IPS DF 4.7 (cell line): ENCODE data around the gene NXN.

Experiments used
- DNase-seq: peaks from one replicate; pipeline ENCODE4 v3.0.0-alpha.2; 2013; ENCODE audit warnings: low spot score; ENCODE audit errors: extremely low read depth

Gene NXN

GRCh38 chr17:979539-980405, at the start of gene NXN:
Gene NXN (minus strand): TSS chr17:979776.
- DNase-seq = no peak

DNA sequence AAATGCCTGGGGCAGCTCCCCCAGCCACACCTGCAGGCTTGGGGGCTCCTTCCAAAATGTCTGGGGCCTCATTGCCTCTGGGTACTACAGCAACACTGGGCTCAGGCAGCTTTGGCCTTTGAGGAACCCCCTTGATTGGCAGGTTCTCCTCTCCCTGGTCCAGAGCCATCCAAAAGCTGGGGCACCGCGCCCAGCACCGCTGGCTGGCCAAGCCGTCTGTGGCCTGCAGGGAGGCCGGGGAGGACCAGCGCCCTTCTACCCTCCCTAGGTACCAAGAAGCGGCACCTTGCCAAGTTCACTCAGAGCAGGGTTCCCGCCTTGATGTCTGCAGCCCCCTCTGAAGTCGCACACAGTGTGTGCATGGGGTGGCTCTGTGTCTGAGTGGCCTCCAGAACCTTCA, 47.5 kb upstream of the NXN start:
- DNase-seq = no peak

DNA sequence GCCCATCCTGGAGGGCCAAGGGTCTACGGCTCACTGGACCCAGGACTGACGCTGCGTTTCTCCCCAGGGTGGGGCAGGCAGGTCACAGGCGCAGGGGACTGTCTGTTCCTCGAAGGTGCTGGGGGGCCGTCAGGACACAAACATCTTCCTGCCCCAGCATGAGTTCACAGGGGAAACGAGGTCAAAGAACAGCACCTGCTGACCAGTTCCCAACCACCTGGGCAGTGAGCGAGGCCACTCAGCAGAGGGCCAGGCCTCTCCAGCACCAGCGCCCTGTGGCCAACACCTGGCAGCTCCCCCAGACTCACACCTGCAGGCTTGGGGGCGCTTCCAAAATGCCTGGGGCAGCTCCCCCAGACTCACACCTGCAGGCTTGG, 47.0 kb upstream of the NXN start:
- no peak for DNase-seq

DNA sequence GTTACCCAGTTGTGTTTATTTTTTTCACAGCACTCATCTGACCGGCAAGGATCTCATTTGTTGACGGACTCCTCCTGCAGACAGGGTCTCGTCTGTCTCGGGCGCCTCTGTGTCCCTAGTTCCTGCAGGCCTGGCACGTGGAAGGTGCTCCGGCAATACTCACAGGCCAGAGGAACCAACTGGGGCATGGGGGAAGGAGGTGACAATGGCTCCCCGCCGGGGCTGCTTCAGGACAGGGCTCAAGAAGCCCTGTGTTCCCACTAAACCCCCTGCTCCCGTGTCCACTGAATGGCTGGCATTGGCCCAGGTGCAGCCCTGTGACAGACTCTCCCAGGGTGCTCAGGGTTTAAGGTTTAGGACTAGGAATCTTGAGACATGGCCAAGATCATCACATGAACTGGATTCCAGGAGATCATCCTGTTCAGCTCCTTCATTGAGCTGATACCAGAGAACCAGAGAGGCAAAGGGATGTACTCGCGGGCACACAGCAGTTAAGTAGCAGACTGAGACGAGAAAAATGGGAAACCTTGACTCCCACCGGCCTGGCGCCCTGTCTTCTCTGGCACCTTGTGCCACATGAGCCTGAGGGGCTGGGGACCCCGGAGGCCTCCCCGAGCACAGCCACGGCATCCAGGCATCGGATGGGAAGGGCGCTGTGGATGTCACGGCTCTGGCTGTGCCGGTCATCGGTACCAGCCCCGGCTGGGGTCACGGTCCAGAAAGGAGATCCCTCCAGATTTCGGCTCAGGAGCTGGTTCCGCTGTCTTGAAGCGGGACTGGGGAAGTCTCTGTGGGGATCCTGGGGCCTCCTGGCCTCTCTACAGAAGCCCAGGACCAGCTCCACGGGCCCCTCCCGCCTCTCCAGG, 46.4 kb upstream of the NXN start:
- no peak for DNase-seq

DNA sequence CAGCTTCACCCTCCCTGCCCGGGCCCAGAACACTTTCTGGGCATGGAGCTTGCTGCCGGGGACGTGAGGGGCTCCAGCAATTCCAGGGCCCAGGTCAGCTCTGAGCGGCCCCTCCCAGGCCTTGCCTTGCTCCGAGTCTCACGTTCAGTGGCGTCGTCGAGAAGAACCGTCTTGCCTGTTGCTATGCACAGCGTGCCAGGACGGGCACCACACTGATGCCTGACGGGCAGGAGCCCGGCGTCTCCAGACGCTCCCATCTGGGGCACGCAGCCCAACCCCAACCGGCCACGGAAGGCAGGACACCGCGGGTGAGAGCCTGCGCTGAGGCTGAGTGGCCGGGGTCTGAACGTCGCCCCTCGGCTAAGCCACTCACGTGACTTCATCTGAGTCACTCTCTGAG, 44.5 kb upstream of the NXN start:
- no peak for DNase-seq

DNA sequence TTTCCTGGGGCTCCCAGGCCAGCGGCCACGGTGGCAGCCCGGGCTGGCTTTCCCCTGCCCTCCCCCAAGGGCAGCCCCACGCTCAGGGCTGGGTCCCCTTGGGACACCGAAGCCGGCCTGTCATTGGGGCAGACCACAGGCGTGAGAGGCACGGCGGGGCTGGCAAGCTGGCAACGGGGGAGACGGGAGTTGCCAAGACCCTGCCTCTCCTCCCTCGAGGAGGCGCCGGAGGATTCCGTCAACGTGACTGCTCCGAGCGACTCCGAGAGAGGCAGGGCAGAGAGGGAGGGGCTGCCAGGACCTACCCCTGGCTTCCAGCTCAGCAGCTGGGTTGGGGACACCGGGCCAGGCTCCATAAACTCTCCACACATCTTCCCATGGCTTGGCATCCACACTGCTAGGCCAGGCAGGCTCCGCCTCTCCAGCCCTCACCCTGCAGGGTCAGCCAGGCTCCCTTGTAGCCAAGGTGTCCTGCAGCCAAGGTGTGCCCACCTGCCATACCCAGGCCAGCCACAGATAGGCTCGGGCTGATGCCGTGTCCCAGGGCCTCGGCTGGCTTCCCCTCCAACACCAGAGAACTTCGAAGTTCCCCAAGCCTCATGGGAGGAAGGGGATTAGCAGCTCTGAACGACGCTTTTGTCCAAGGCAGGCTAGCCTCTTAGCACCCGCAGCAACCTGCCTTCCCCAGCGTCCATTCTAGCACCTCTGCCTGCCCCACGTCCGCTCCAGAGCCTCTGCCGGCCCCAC, 42.9 kb upstream of the NXN start:
- no peak for DNase-seq

GRCh38 chr17:1021147-1021546, 41.6 kb upstream of the NXN start:
- no peak for DNase-seq

DNA sequence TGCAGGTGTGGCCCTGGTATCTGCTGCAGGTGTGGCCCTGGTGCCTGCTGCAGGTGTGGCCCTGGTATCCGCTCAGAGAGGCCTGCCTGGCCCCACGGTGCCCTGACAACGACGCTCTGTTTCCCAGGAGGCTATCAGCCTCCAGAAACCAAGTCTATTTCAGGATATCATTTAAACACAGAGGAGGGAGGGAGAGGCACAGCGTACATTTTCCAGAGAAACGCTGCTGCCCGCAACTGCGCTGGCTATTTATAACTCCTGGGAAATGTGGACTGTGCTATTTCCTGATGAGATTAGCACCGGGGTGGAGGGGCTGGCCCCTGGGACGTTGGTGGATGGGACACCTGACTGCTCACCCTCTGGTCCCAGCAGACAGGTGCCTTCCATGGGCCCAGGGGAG, 39.9 kb upstream of the NXN start:
- no peak for DNase-seq

GRCh38 chr17:1018547-1018946, 39.0 kb upstream of the NXN start:
- no peak for DNase-seq

DNA sequence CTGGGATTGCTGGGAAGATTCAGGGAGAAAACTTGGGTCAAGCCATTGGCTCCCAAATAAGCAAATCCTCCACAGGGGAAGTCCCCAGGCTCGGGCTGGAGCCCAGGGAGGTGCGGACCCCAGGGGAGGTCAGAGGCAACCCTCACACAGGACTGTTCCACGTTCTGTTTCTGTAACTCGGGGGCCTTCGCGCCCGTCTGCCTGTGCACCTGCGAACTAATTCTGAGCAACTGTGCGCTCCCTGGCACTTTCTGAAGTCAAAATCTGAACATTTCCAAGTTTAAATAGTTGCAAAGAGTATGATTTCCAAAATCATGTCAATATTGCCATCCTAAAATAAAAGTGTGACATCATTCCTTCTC, 34.1 kb upstream of the NXN start:
- DNase-seq = no peak

- DNase-seq = no peak
Measured at GRCh38 chr17:1012823-1013728, 33.5 kb upstream of the NXN start.

DNA sequence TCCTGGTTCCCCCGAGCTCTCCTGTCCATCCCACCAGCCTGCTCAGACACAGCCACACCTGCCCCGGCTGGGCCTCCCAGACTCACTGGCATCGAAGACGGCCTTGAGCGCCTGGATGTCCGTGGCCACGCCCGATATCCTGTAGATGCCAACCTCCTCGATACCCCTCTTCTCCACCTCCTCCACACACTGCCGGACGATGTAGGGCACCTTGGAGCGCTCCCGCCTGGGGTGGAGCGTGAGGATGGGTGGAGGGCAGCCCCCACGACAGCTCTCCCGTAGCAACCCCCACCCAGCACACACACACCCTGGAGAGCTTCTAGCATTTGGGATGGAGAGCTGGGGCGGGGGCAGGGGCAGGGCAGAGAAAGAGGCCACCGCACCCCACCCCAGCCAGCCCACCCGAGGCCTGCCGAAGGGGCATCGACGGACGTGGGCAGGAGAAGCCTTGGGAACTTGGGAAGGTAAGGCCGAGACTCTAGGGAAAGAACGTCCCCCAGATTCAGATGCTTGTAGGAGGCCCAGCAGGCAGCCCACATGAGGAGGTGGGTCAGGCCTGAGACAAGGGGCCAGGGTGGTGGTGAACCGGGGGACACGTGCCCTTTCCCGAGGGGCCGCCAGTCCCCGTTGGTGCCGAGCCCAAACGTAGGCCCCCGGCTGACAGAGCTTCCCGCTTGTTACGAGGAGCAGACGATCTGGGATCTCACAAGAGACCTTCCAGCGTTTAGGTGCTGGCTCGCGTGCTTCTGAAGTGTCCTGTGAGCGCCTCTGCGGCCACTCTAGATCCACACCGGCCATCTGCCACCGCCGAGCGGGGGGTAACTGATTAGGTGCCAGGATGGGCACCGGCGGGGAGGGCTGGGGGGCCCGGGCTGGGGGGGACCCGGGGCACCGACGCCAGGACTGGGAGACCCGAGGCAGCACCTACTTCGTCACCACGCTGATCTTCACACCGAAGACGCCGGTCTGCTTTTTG, 32.5 kb upstream of the NXN start:
- no peak for DNase-seq

- no peak for DNase-seq
Measured at GRCh38 chr17:1011138-1011537, 31.6 kb upstream of the NXN start.

- no peak for DNase-seq
Measured at GRCh38 chr17:1010586-1010985, 31.0 kb upstream of the NXN start.

- no peak for DNase-seq
Measured at GRCh38 chr17:1010086-1010450, 30.5 kb upstream of the NXN start.

- no peak for DNase-seq
Measured at GRCh38 chr17:1009229-1010085, 29.9 kb upstream of the NXN start.

DNA sequence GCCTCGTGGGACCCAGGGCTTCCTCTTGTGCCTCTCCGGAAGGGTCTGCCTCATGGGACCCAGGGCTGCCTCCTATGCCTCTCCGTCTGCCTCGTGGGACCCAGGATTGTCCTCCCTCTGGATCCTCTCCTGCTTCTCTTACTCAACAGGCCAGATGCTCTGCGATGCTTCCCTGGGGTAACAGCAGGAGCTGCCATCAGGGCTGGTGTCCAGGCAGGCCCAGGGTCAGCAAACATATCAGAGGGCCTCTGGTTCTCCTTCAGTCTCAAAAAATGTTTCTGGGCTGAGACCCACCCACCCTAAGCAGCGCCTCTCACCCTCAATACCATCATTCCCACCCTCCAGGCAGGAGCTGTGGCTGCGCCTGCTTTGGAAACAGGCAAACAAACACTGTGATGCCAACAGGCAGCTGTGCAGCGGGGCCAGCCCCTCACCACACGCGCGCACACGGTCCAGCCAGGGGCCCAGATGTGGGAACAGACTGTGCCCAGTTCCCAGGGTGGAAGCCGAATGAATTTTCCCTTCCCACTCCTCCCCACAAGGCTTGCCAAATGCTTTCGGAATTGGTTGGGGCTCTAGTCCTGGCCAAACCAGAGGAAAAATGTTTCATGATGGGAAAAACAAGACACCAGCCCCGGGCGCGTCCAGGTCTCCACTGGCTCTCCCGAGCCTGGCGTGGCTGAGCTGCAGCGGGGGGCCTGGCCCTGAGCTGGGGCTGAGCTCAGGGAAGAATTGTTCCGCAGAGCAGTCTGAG, 28.6 kb upstream of the NXN start:
- DNase-seq = no peak
